CD14-positive monocyte (primary cell): ENCODE results near the gene RAD54L. TPM values are rescaled to one million over a fixed set of nuclear protein-coding genes. Genes with fewer than 3 reads are reported as not detected.

ENCODE experiments used
- DNase-seq, 3 donors: peaks; one replicate each; pipeline ENCODE4 v3.0.0-alpha.2; 2011 to 2022
- H2AFZ ChIP-seq: 2 replicates; pipeline ENCODE4 v1.6.0; 2012; ENCODE audit warnings: mild to moderate bottlenecking, low read depth, low read length, inconsistent platforms; ENCODE audit not compliant: insufficient read depth, poor library complexity, severe bottlenecking
- H3K27ac ChIP-seq, 2 donors: 1 replicate in 1 of 2; 2 replicates in 1 of 2; pipeline ENCODE4 v1.5.1; 2012 to 2013; ENCODE audit warnings: low read length in 2 of 2, control low read depth in 1 of 2, inconsistent platforms in 1 of 2, low read depth in 1 of 2, mild to moderate bottlenecking in 1 of 2
- H3K27me3 ChIP-seq, 2 donors: one replicate each; pipeline versions ENCODE4 v1.6.0 to v1.6.1; 2011 to 2013; ENCODE audit warnings: low read length in 2 of 2; ENCODE audit not compliant: control insufficient read depth in 2 of 2, insufficient read depth in 2 of 2
- H3K36me3 ChIP-seq, 2 donors: replicated peaks in 1 of 2; 1 replicate in 1 of 2; 2 replicates in 1 of 2; pipeline versions ENCODE4 v1.5.1 to v1.6.1; 2012 to 2013; ENCODE audit warnings: low read length in 2 of 2, control low read depth in 1 of 2, inconsistent platforms in 1 of 2, mild to moderate bottlenecking in 1 of 2; ENCODE audit not compliant: insufficient read depth in 2 of 2, control insufficient read depth in 1 of 2
- H3K4me1 ChIP-seq, 2 donors: 1 replicate in 1 of 2; 2 replicates in 1 of 2; pipeline versions ENCODE4 v1.5.1 to v1.6.1; 2012 to 2013; ENCODE audit warnings: low read length in 2 of 2, control low read depth in 1 of 2, inconsistent platforms in 1 of 2, mild to moderate bottlenecking in 1 of 2, moderate library complexity in 1 of 2; ENCODE audit not compliant: insufficient read depth in 2 of 2, control insufficient read depth in 1 of 2
- H3K4me2 ChIP-seq: replicated peaks from 2 replicates; pipeline ENCODE3; 2012; ENCODE audit warnings: low read length, moderate library complexity, mild to moderate bottlenecking; ENCODE audit not compliant: poor library complexity, severe bottlenecking; ENCODE audit errors: extremely low read depth
- H3K4me3 ChIP-seq, 3 experiments: fragments of 200-600 bp in 1 of 3; sonication (generic) in 1 of 3; replicated peaks in 1 of 3; 1 replicate in 2 of 3; 2 replicates in 1 of 3; pipeline ENCODE4 v1.5.1; 2011 to 2013; ENCODE audit warnings: low read length in 3 of 3, mild to moderate bottlenecking in 3 of 3, control low read depth in 2 of 3, low read depth in 2 of 3, inconsistent platforms in 1 of 3, moderate library complexity in 1 of 3
- H3K79me2 ChIP-seq: 2 replicates; pipeline ENCODE4 v1.6.0; 2012; ENCODE audit warnings: mild to moderate bottlenecking, control low read depth, inconsistent platforms, low read length, moderate library complexity; ENCODE audit not compliant: insufficient read depth
- H3K9ac ChIP-seq: 2 replicates; pipeline ENCODE4 v1.6.0; 2017; ENCODE audit warnings: low read length, mild to moderate bottlenecking; ENCODE audit not compliant: insufficient read depth, poor library complexity, severe bottlenecking
- H3K9me3 ChIP-seq, 2 donors: replicated peaks in 1 of 2; 1 replicate in 1 of 2; 2 replicates in 1 of 2; pipeline versions ENCODE4 v1.5.1 to v1.6.1; 2012 to 2013; ENCODE audit warnings: low read length in 2 of 2, control low read depth in 1 of 2; ENCODE audit not compliant: control insufficient read depth in 1 of 2, insufficient read depth in 1 of 2
- H4K20me1 ChIP-seq: 2 replicates; pipeline ENCODE4 v1.6.0; 2012; ENCODE audit warnings: mild to moderate bottlenecking, low read length, control low read depth, moderate library complexity; ENCODE audit not compliant: insufficient read depth
- H3K27ac Mint-ChIP-seq, 7 donors: one replicate each; pipeline ENCODE4 v1.8.0; 2020; ENCODE audit warnings: mild to moderate bottlenecking in 7 of 7, mixed read lengths in 7 of 7, moderate library complexity in 6 of 7, inconsistent platforms in 2 of 7
- H3K27me3 Mint-ChIP-seq, 3 donors: one replicate each; pipeline ENCODE4 v1.8.0; 2021 to 2022; ENCODE audit warnings: low read depth in 3 of 3, mild to moderate bottlenecking in 3 of 3, mixed read lengths in 3 of 3, moderate library complexity in 3 of 3, inconsistent platforms in 1 of 3
- H3K36me3 Mint-ChIP-seq, 2 donors: one replicate each; pipeline ENCODE4 v1.8.0; 2020; ENCODE audit warnings: mixed read lengths in 2 of 2, inconsistent platforms in 1 of 2, mild to moderate bottlenecking in 1 of 2
- H3K4me1 Mint-ChIP-seq: one replicate; pipeline ENCODE4 v1.8.0; 2020; ENCODE audit warnings: mild to moderate bottlenecking, mixed read lengths
- H3K4me3 Mint-ChIP-seq, 2 donors: one replicate each; pipeline ENCODE4 v1.8.0; 2020; ENCODE audit warnings: mild to moderate bottlenecking in 2 of 2, mixed read lengths in 2 of 2, moderate library complexity in 1 of 2
- H3K9me3 Mint-ChIP-seq, 7 donors: one replicate each; pipeline ENCODE4 v1.8.0; 2020 to 2022; ENCODE audit warnings: mixed read lengths in 7 of 7, mild to moderate bottlenecking in 6 of 7, moderate library complexity in 6 of 7, inconsistent platforms in 2 of 7
- WGBS: methylation state at CpG from one replicate; pipeline ENCODE4 v1.1.5; 2013; ENCODE audit warnings: missing lambda C conversion rate; ENCODE audit not compliant: insufficient coverage; 5-methylcytosine and 5-hydroxymethylcytosine counted together
- intact Hi-C, 2 donors: fragments of 100-400 bp; cut with micrococcal nuclease; formaldehyde crosslinking; loops; one replicate each; pipeline versions ENCODE4 v1.15.0 to v1.15.1; 2023
- polyA plus RNA-seq, 3 donors: library from polyadenylated mRNA; depleted of rRNA in 1 of 3; unstranded in 2 of 3; stranded (reverse) in 1 of 3; fragments of 300-500 nt in 2 of 3; fragments of >200 nt in 1 of 3; fragmentation: Illumina TruSeq in 2 of 3; gene quantifications; 1 replicate in 2 of 3; 2 replicates in 1 of 3; pipeline ENCODE4 v1.2.3, GENCODE V29; 2012 to 2021
- TF ChIP-seq, protein P1 (sequence below): fragments of 200-600 bp; IDR thresholded peaks from one replicate; pipeline ENCODE4 v1.8.0; 2022; ENCODE audit warnings: antibody characterized with exemption, mild to moderate bottlenecking

The RAD54L gene
- polyA plus RNA-seq, 3 donors = 0.13 TPM; not detected in 2

DNA sequence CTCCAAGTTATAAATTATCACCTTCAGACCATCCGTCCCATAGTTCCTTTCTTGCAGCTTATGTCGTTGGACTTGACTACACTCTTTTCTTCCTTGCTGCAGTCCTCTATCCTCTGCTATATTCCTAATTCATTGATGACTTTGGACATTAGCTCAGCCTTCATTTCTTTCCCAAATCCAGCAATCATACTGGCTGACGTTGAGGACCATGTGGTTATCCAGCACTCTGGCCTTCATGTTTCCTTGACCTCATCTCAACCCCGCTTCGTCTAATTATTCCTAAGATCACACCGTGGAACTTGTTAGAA, 27.4 kb downstream of the RAD54L start:
- Histone ChIP-seq H2AFZ (no peak overlapping the region), H4K20me1 (no peaks in the 10 kb centered on the region), H3K36me3 (peaks cover 38 to 64% of the 10 kb centered on the region in 2 donors), H3K4me1 (no peaks in the 10 kb centered on the region), H3K4me3 (no peak overlapping the region), H3K9ac (no peak overlapping the region), H3K79me2 (no peaks in the 10 kb centered on the region), H3K4me2 (no peak overlapping the region), H3K27ac (no peak overlapping the region), H3K9me3 (no peaks in the 10 kb centered on the region), H3K27me3 (no peaks in the 10 kb centered on the region)
- Mint-ChIP-seq H3K4me3 (no peak overlapping the region), H3K4me1 (no peaks in the 10 kb centered on the region), H3K27ac (peak overlapping the region in 4 of 7 donors; percentile 4 to 52 (median 16)), H3K9me3 (peaks cover 0 to 2% (median 0%) of the 10 kb centered on the region in 7 donors), H3K36me3 (peaks cover 58 to 85% of the 10 kb centered on the region in 2 donors), H3K27me3 (peaks cover 0 to 2% (median 0%) of the 10 kb centered on the region in 3 donors)
- 91% methylated on average over 6 of the region's 6 CpGs for WGBS
- TF ChIP-seq, protein P1, sequence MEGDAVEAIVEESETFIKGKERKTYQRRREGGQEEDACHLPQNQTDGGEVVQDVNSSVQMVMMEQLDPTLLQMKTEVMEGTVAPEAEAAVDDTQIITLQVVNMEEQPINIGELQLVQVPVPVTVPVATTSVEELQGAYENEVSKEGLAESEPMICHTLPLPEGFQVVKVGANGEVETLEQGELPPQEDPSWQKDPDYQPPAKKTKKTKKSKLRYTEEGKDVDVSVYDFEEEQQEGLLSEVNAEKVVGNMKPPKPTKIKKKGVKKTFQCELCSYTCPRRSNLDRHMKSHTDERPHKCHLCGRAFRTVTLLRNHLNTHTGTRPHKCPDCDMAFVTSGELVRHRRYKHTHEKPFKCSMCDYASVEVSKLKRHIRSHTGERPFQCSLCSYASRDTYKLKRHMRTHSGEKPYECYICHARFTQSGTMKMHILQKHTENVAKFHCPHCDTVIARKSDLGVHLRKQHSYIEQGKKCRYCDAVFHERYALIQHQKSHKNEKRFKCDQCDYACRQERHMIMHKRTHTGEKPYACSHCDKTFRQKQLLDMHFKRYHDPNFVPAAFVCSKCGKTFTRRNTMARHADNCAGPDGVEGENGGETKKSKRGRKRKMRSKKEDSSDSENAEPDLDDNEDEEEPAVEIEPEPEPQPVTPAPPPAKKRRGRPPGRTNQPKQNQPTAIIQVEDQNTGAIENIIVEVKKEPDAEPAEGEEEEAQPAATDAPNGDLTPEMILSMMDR = no peak
- intact Hi-C loops = no loop called here
- DNase-seq = no peak

DNA sequence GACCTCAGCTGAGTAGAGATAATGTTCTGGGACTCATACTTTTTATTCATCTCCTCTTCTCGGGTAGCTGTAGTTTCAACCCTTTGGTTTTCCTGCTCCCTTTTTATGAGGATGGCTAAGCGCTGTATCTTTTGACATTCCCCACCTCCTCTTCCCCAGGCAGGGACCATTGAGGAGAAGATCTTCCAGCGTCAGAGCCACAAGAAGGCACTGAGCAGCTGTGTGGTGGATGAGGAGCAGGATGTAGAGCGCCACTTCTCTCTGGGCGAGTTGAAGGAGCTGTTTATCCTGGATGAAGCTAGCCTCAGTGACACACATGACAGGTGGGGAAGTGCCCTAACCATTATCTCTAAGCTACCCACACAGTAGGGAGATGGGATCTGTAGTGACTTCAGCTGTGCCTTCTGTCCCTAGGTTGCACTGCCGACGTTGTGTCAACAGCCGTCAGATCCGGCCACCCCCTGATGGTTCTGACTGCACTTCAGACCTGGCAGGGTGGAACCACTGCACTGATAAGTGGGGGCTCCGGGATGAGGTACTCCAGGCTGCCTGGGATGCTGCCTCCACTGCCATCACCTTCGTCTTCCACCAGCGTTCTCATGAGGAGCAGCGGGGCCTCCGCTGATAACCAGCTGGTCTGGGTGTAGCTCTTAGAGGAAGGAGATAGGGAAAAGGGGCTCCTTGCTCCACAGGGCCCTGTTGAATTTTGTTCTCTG, 30.3 kb downstream of the RAD54L start:
- no peaks in the 10 kb centered on the region for H3K4me1 Mint-ChIP-seq
- Histone ChIP-seq H3K36me3 (peaks cover 48 to 69% of the 10 kb centered on the region in 2 donors), H3K9me3 (no peaks in the 10 kb centered on the region), H3K79me2 (no peaks in the 10 kb centered on the region), H3K9ac (no peak overlapping the region), H3K4me3 (no peak overlapping the region), H3K27ac (no peak overlapping the region), H2AFZ (no peak overlapping the region), H3K27me3 (no peaks in the 10 kb centered on the region), H3K4me1 (no peaks in the 10 kb centered on the region), H3K4me2 (no peak overlapping the region), H4K20me1 (no peaks in the 10 kb centered on the region)
- 96% methylated on average over 6 of the region's 14 CpGs for WGBS
- intact Hi-C loops = no loop called here
- H3K9me3 Mint-ChIP-seq = peaks cover 0 to 2% (median 0%) of the 10 kb centered on the region in 7 donors
- peaks cover 65 to 91% of the 10 kb centered on the region in 2 donors for H3K36me3 Mint-ChIP-seq
- no peak overlapping the region for H3K27ac Mint-ChIP-seq
- H3K4me3 Mint-ChIP-seq = no peak overlapping the region
- TF ChIP-seq, protein P1 = no peak
- H3K27me3 Mint-ChIP-seq = peaks cover 0 to 2% (median 0%) of the 10 kb centered on the region in 3 donors
- no peak for DNase-seq
